ENCODE measurements around the gene RSBN1L.
A peak's percentile ranks its signal among the peaks of the same experiment; 100 is the strongest.
"Not testable (repeated sequence)": the region's sequence is repeated elsewhere in the genome, so short reads cannot be mapped to it uniquely, and the experiment has no call there.

Gene RSBN1L

GRCh38 chr7:77778535-77778934 lies 82.3 kb downstream of the RSBN1L start:
- DNase-seq = no peak

GRCh38 chr7:77782383-77782782 lies 86.1 kb downstream of the RSBN1L start:
- no peak for DNase-seq

- DNase-seq = no peak
Measured at GRCh38 chr7:77783111-77783510, 86.9 kb downstream of the RSBN1L start.

- no peak for DNase-seq
Measured at GRCh38 chr7:77783545-77783944, 87.3 kb downstream of the RSBN1L start.

GRCh38 chr7:77784426-77784825 lies 88.2 kb downstream of the RSBN1L start:
- not testable (repeated sequence) for DNase-seq

GRCh38 chr7:77786018-77786417 lies 89.8 kb downstream of the RSBN1L start:
- DNase-seq = no peak

GRCh38 chr7:77786741-77787140 lies 90.5 kb downstream of the RSBN1L start:
- DNase-seq = no peak

GRCh38 chr7:77788327-77788902 lies 92.2 kb downstream of the RSBN1L start:
- no peak for DNase-seq

GRCh38 chr7:77791336-77791735 lies 95.1 kb downstream of the RSBN1L start:
- DNase-seq = peak; percentile 64

GRCh38 chr7:77791956-77792355 lies 95.7 kb downstream of the RSBN1L start:
- DNase-seq = no peak

GRCh38 chr7:77794000-77794399 lies 97.7 kb downstream of the RSBN1L start:
- no peak for DNase-seq

GRCh38 chr7:77796109-77796508 lies 99.8 kb downstream of the RSBN1L start:
- no peak for DNase-seq

GRCh38 chr7:77796960-77797359 lies 100.7 kb downstream of the RSBN1L start:
- DNase-seq = peak; percentile 11

- no peak for DNase-seq
Measured at GRCh38 chr7:77797734-77798393, 101.6 kb downstream of the RSBN1L start.

GRCh38 chr7:77798394-77799077 lies 102.3 kb downstream of the RSBN1L start, which contains the start of the genes PHTF2 and TMEM60:
PHTF2 (plus strand) TSS chr7:77798773.
TMEM60 (minus strand) TSS chr7:77798434; CDS start chr7:77794373, 4,061 bp downstream.
- peak; percentile 100 for DNase-seq

GRCh38 chr7:77799078-77799964 lies 103.1 kb downstream of the RSBN1L start:
- no peak for DNase-seq

- peak; percentile 9 for DNase-seq
Measured at GRCh38 chr7:77800158-77800557, 103.9 kb downstream of the RSBN1L start.

GRCh38 chr7:77800730-77801129 lies 104.5 kb downstream of the RSBN1L start:
- no peak for DNase-seq

- DNase-seq = no peak
Measured at GRCh38 chr7:77802557-77803405, 106.5 kb downstream of the RSBN1L start.

GRCh38 chr7:77806425-77806824 lies 110.2 kb downstream of the RSBN1L start:
- no peak for DNase-seq

- DNase-seq = no peak
Measured at GRCh38 chr7:77808517-77808916, 112.3 kb downstream of the RSBN1L start.

All from DMS79 (cell line).